HepG2 (cell line): ENCODE data around the gene C5orf24. TPM values are rescaled to one million over a fixed set of nuclear protein-coding genes. Genes with fewer than 3 reads are reported as not detected.
A peak's percentile ranks its signal among the peaks of the same experiment; 100 is the strongest.

Source experiments
- CREB1 ChIP-seq, 2 experiments: fragments of 450-650 bp in 1 of 2; IDR thresholded peaks; 2 replicates each; pipeline ENCODE4 v1.6.1; 2016 to 2017; ENCODE audit warnings: control low read depth in 1 of 2, mild to moderate bottlenecking in 1 of 2, missing compliant biosample characterization in 1 of 2, missing genetic modification characterization in 1 of 2
- ELK4 ChIP-seq: sonication (generic); formaldehyde crosslinking; IDR thresholded peaks from 2 replicates; pipeline ENCODE4 v1.9.0; 2021; ENCODE audit warnings: missing genetic modification reagents, borderline replicate concordance
- IRF9 ChIP-seq: sonication (generic); formaldehyde crosslinking; IDR thresholded peaks from 2 replicates; pipeline ENCODE4 v1.8.0; 2022; ENCODE audit warnings: missing genetic modification reagents, mild to moderate bottlenecking, borderline replicate concordance
- NCOA5 ChIP-seq: sonication (generic); formaldehyde crosslinking; IDR thresholded peaks from 2 replicates; pipeline ENCODE4 v1.4.0; 2020; ENCODE audit warnings: missing genetic modification reagents
- RBFOX2 ChIP-seq: fragments of 200-400 bp; formaldehyde crosslinking; IDR thresholded peaks from 2 replicates; pipeline ENCODE4 v1.6.1; 2017; ENCODE audit warnings: low read depth, mild to moderate bottlenecking, low read length
- SKIL ChIP-seq: sonication (generic); formaldehyde crosslinking; IDR thresholded peaks from 2 replicates; pipeline ENCODE4 v1.8.0; 2022; ENCODE audit warnings: missing genetic modification reagents, mild to moderate bottlenecking, moderate library complexity, borderline replicate concordance
- SMC3 ChIP-seq: IDR thresholded peaks from 2 replicates; pipeline ENCODE4 v1.6.1; 2011; ENCODE audit warnings: low read length, improper control_type of control experiment
- SPEN ChIP-seq: sonication (generic); formaldehyde crosslinking; IDR thresholded peaks from 2 replicates; pipeline ENCODE4 v1.5.1; 2020; ENCODE audit warnings: low read depth, mild to moderate bottlenecking, missing genetic modification reagents
- USF2 ChIP-seq, 2 experiments: sonication (generic) in 1 of 2; formaldehyde crosslinking in 1 of 2; IDR thresholded peaks; 2 replicates each; pipeline versions ENCODE4 v1.5.1 to v1.6.1; 2011 to 2020; ENCODE audit warnings: borderline replicate concordance in 1 of 2, low read depth in 1 of 2, low read length in 1 of 2, mild to moderate bottlenecking in 1 of 2, missing genetic modification reagents in 1 of 2, moderate library complexity in 1 of 2
- ZNF24 ChIP-seq: fragments of 450-650 bp; IDR thresholded peaks from 2 replicates; pipeline ENCODE4 v1.6.1; 2017; ENCODE audit warnings: antibody characterized with exemption, mild to moderate bottlenecking
- ZNF367 ChIP-seq: sonication (generic); formaldehyde crosslinking; IDR thresholded peaks from 2 replicates; pipeline ENCODE4 v1.4.0; 2020; ENCODE audit warnings: missing genetic modification reagents, borderline replicate concordance
- ZNF460 ChIP-seq: sonication (generic); formaldehyde crosslinking; IDR thresholded peaks from 2 replicates; pipeline ENCODE4 v1.5.1; 2020; ENCODE audit warnings: missing genetic modification reagents, mild to moderate bottlenecking, borderline replicate concordance
- ZNF737 ChIP-seq: sonication (generic); formaldehyde crosslinking; IDR thresholded peaks from 2 replicates; pipeline ENCODE4 v1.5.0; 2020; ENCODE audit warnings: missing genetic modification reagents, mild to moderate bottlenecking, borderline replicate concordance
- ZNF777 ChIP-seq: sonication (generic); formaldehyde crosslinking; IDR thresholded peaks from 2 replicates; pipeline ENCODE4 v1.4.0; 2020; ENCODE audit warnings: missing genetic modification reagents
- ZNF878 ChIP-seq: sonication (generic); formaldehyde crosslinking; IDR thresholded peaks from 2 replicates; pipeline ENCODE4 v1.8.1; 2023; ENCODE audit warnings: mild to moderate bottlenecking, missing genetic modification reagents, moderate library complexity
- ZSCAN12 ChIP-seq: sonication (generic); formaldehyde crosslinking; IDR thresholded peaks from 2 replicates; pipeline ENCODE4 v1.9.0; 2021; ENCODE audit warnings: mild to moderate bottlenecking, missing genetic modification reagents
- polyA plus RNA-seq, 8 experiments: library from polyadenylated mRNA; depleted of rRNA in 3 of 8; stranded (reverse) in 7 of 8; unstranded in 1 of 8; fragments of >200 nt; fragmentation: Illumina TruSeq in 4 of 8; extraction: Trizol in 4 of 8; gene quantifications; 2 replicates each; pipeline versions ENCODE4 v1.2.1 to v1.2.3, GENCODE V29; 2011 to 2016; ENCODE audit warnings: low read depth in 4 of 8, missing spikeins in 1 of 8, mixed read lengths in 1 of 8; ENCODE audit not compliant: insufficient read depth in 1 of 8
- total RNA-seq, 5 experiments: library from RNA; depleted of rRNA; stranded (reverse); fragments of >200 nt; fragmentation: Illumina TruSeq; extraction: Trizol; gene quantifications; 2 replicates each; pipeline ENCODE4 v1.2.3, GENCODE V29; 2016; ENCODE audit warnings: low read depth in 1 of 5

The C5orf24 gene
- total and polyA plus RNA-seq, 2 of the 13 experiments (the other 11 are each of a cell fraction or from before 2014, with no cell fraction given), result 34.6 to 41.5 TPM

GRCh38 chr5:134904610-134905245, 59.0 kb downstream of the C5orf24 start, which contains the start of gene PCBD2 (continued):
- TF ChIP-seq CREB1 (IDR thresholded peaks at IDR 0.05) (no peak), CREB1 (CRISPR knock-in tag; IDR thresholded peaks at IDR 0.05) (no peak), IRF9 (CRISPR knock-in tag) (peak; percentile 85), SPEN (CRISPR knock-in tag) (peak; percentile 81), ZNF878 (CRISPR knock-in tag) (no peak), ZSCAN12 (CRISPR knock-in tag) (no peak), RBFOX2 (peak; percentile 97), ZNF24 (0 out of 2 replicates have a peak, but pooled peaks have one; percentile 66), USF2 (IDR thresholded peaks at IDR 0.05; ENCODE audit: low read depth, low read length) (no peak), USF2 (CRISPR knock-in tag; IDR thresholded peaks at IDR 0.05; ENCODE audit: borderline replicate concordance) (no peak), SKIL (CRISPR knock-in tag) (0 out of 2 replicates have a peak, but pooled peaks have one; percentile 66), ELK4 (CRISPR knock-in tag) (no peak), ZNF367 (CRISPR knock-in tag) (no peak; the same call in 1 of the 2 replicates), ZNF460 (CRISPR knock-in tag) (peak; percentile 34; the same call in 1 of the 2 replicates), ZNF737 (CRISPR knock-in tag) (no peak), SMC3 (peak; percentile 16; the same call in 1 of the 2 replicates), NCOA5 (CRISPR knock-in tag) (no peak), ZNF777 (CRISPR knock-in tag) (peak; percentile 62; the same call in 1 of the 2 replicates)
